ENCODE results near the gene ATP11A.
"Not testable (repeated sequence)": the region's sequence is repeated elsewhere in the genome, so short reads cannot be mapped to it uniquely, and the experiment has no call there.

Gene ATP11A

GRCh38 chr13:112671359-112671758 is 18.5 kb upstream of the ATP11A start:
- no peak for DNase-seq

- DNase-seq, result no peak
These were observed 17.1 kb upstream of the ATP11A start for GRCh38 chr13:112672651-112673284.

GRCh38 chr13:112674412-112675365 is 15.1 kb upstream of the ATP11A start:
- DNase-seq, result no peak

- DNase-seq, result no peak
These were observed 14.5 kb upstream of the ATP11A start for GRCh38 chr13:112675366-112675756.

- DNase-seq, result not testable (repeated sequence)
These were observed 12.3 kb upstream of the ATP11A start for GRCh38 chr13:112677421-112677962.

GRCh38 chr13:112679381-112679780 is 10.5 kb upstream of the ATP11A start:
- no peak for DNase-seq

GRCh38 chr13:112679932-112680677 is 9.7 kb upstream of the ATP11A start:
- DNase-seq, result no peak

GRCh38 chr13:112680741-112681360 is 9.0 kb upstream of the ATP11A start:
- no peak for DNase-seq

- DNase-seq, result no peak
These were observed 6.3 kb upstream of the ATP11A start for GRCh38 chr13:112683581-112683980.

GRCh38 chr13:112684071-112684845 is 5.6 kb upstream of the ATP11A start:
- DNase-seq, result no peak

GRCh38 chr13:112685189-112685805 is 4.5 kb upstream of the ATP11A start:
- DNase-seq, result peak; percentile 76

- DNase-seq, result no peak
These were observed 3.9 kb upstream of the ATP11A start for GRCh38 chr13:112685896-112686295.

- DNase-seq, result no peak
These were observed 3.5 kb upstream of the ATP11A start for GRCh38 chr13:112686364-112686763.

- DNase-seq, result no peak
These were observed 2.9 kb upstream of the ATP11A start for GRCh38 chr13:112686987-112687386.

- no peak for DNase-seq
These were observed 1.8 kb upstream of the ATP11A start for GRCh38 chr13:112687836-112688559.

- DNase-seq, result no peak
These were observed 1.1 kb upstream of the ATP11A start for GRCh38 chr13:112688560-112689302.

GRCh38 chr13:112690283-112690929 is 568 bp downstream of the ATP11A start:
- no peak for DNase-seq

GRCh38 chr13:112692104-112692503 is 2.3 kb downstream of the ATP11A start:
- no peak for DNase-seq

- DNase-seq, result no peak
These were observed 2.7 kb downstream of the ATP11A start for GRCh38 chr13:112692586-112692985.
